ENCODE measurements around the gene C1orf116.

C1orf116 gene

GRCh38 chr1:206971029-206971655 is 61.4 kb downstream of the C1orf116 start:
- TF ChIP-seq POLR2A (IDR thresholded peaks at IDR 0.05; ENCODE audit: extremely low read depth, insufficient read length) (no peak), MAX (IDR thresholded peaks at IDR 0.05; ENCODE audit: low read depth, low read length) (no peak), MYC (IDR thresholded peaks at IDR 0.05; ENCODE audit: low read depth, low read length) (no peak)
- TF ChIP-seq, protein P1, sequence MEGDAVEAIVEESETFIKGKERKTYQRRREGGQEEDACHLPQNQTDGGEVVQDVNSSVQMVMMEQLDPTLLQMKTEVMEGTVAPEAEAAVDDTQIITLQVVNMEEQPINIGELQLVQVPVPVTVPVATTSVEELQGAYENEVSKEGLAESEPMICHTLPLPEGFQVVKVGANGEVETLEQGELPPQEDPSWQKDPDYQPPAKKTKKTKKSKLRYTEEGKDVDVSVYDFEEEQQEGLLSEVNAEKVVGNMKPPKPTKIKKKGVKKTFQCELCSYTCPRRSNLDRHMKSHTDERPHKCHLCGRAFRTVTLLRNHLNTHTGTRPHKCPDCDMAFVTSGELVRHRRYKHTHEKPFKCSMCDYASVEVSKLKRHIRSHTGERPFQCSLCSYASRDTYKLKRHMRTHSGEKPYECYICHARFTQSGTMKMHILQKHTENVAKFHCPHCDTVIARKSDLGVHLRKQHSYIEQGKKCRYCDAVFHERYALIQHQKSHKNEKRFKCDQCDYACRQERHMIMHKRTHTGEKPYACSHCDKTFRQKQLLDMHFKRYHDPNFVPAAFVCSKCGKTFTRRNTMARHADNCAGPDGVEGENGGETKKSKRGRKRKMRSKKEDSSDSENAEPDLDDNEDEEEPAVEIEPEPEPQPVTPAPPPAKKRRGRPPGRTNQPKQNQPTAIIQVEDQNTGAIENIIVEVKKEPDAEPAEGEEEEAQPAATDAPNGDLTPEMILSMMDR (IDR thresholded peaks at IDR 0.05; ENCODE audit: low read depth, low read length), result no peak
- peak; percentile 50 for DNase-seq (ENCODE audit: low read depth)
- no peak overlapping the region for H3K4me3 ChIP-seq (ENCODE audit: low read depth, low read length)

GRCh38 chr1:206970446-206970845 is 62.1 kb downstream of the C1orf116 start, which contains the start of gene FCAMR:
Gene FCAMR (minus strand): TSS chr1:206970460. CDS start chr1:206970125, 335 bp downstream.
- no peak for DNase-seq (ENCODE audit: low read depth)
- no peak within 1 kb of the TSS for H3K4me3 ChIP-seq (ENCODE audit: low read depth, low read length)
- TF ChIP-seq MYC (IDR thresholded peaks at IDR 0.05; ENCODE audit: low read depth, low read length) (no peak), MAX (IDR thresholded peaks at IDR 0.05; ENCODE audit: low read depth, low read length) (no peak), POLR2A (IDR thresholded peaks at IDR 0.05; ENCODE audit: extremely low read depth, insufficient read length) (no peak)
- TF ChIP-seq, protein P1 (IDR thresholded peaks at IDR 0.05; ENCODE audit: low read depth, low read length), result no peak

GRCh38 chr1:206969090-206969489 is 63.5 kb downstream of the C1orf116 start:
- no peak for DNase-seq (ENCODE audit: low read depth)
- TF ChIP-seq MYC (IDR thresholded peaks at IDR 0.05; ENCODE audit: low read depth, low read length) (no peak), MAX (IDR thresholded peaks at IDR 0.05; ENCODE audit: low read depth, low read length) (no peak), POLR2A (IDR thresholded peaks at IDR 0.05; ENCODE audit: extremely low read depth, insufficient read length) (no peak)
- TF ChIP-seq, protein P1 (IDR thresholded peaks at IDR 0.05; ENCODE audit: low read depth, low read length), result no peak
- no peak overlapping the region for H3K4me3 ChIP-seq (ENCODE audit: low read depth, low read length)

All from NB4 (cell line).